ENCODE measurements around the gene PCLO.
"Not testable (repeated sequence)": the region's sequence is repeated elsewhere in the genome, so short reads cannot be mapped to it uniquely, and the experiment has no call there.

The PCLO gene

DNA sequence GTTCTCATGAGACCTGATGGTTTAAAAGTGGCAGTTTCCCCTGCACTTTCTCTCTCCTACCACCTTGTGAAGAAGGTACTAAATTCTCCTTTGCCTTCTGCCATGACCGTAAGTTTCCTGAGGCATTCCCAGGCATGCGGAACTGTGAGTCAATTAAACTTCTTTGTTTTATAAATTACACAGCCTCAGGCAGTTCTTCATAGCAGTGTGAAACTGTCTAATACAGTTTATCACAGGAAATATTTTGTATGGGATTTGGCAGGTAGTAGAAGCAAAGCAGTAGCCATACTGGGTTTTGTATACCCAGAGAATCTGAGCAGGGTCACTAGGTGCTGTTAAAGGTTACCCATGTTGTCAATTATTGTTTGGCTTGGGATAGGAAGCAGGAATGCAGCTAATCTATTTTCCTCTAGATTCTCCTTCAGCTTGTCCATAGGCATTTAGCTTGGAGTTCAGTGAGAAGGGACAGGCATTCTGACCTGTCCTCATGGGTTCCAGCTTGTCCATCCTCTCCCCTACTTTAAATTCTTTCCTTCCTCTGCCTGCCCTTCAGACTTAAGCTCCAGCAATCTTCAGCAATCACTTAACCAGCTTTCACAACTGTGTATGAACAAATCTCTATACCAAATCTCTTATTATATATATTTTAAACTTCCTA, 186.7 kb downstream of the PCLO start:
- DNase-seq (ENCODE audit: insufficient read length, low spot score) (no peak), FAIRE-seq (no peak)

GRCh38 chr7:82972135-82972534, 190.5 kb downstream of the PCLO start:
- DNase-seq (ENCODE audit: insufficient read length, low spot score) = no peak
- FAIRE-seq = no peak

DNA sequence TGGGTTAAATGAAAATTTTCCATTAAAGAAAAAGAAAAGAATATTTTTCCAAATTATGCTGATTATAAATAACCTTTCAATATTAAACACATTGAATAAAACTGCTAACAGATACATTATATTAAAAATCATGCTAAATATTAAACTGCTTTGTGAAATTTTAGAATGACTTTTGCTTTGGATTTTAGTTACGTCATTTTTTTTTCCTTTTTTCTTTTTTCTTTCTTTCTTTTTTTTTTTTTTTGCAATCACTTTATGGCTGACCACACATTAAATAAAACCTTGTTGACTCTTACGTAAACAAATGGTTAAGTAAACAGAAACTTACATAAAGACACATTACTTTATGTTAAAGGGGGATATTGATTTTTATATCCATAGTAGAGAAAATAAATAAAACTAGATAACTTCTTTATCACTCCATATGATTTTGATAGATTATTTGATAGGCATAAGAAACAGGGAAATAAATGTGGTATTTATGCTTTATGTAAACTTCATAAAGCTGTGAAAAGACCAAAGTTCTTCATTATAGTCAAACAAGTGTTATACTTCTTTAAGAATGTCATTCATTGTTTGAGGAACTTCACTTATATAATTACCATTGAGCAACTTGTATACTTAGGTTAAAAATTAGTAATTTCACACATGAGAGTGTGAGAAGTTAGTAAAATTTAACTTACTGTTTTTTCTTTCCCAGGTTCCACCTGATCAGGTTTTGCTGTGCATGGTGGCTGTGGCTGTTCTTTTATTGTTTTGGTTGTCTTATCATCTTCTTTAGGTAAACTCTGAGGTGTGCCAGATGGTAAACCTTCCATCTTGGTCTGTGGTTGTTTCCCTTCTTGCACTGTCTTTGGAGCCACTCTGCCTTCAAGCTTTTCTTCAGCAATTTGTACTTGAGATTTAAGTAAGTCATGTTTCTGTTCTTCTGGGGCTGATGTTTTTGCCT, 197.3 kb downstream of the PCLO start:
- DNase-seq (ENCODE audit: insufficient read length, low spot score) (no peak), FAIRE-seq (no peak)

DNA sequence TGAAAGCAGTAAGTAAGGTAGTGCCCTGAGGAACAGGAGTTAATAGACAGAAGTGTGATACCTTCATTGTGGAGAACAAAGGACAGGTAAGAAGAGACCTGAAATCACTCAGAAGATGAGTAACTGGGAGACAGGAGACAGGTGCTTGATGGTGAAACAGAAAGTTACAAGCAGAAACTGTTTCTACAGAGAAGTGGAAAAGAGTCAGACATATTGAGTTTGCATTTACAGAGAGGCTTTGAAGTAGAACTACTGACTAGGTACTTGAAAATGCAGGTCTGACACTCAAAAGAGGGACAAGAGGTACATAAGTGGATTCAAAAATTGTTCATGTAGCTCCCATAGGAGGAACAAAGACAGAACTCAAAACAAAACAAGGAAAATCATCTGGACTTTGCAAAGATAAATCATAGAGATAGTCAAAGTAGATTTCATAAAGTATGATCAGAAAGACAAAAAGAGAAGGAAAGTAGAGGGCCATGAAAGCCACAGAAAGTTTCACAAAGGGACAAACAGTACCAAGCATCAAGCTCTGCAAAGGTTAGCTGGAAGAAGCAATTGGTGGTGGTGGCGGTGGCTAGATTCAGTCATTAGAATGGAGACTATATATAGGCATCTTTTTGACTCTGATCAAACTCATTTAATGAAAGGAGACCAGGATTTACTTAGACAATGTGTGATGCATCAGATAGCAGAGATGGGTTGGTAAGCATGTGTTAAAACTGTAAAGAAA, 198.4 kb downstream of the PCLO start:
- DNase-seq (ENCODE audit: insufficient read length, low spot score) (no peak), FAIRE-seq (no peak)

GRCh38 chr7:82961240-82961639, 201.4 kb downstream of the PCLO start:
- FAIRE-seq = no peak

GRCh38 chr7:82959528-82959927, 203.2 kb downstream of the PCLO start:
- no peak for FAIRE-seq
- DNase-seq (ENCODE audit: insufficient read length, low spot score) = no peak

More at GRCh38 chr7:82961240-82961639, 201.4 kb downstream of the PCLO start:
- no peak for DNase-seq (ENCODE audit: insufficient read length, low spot score)

DNA sequence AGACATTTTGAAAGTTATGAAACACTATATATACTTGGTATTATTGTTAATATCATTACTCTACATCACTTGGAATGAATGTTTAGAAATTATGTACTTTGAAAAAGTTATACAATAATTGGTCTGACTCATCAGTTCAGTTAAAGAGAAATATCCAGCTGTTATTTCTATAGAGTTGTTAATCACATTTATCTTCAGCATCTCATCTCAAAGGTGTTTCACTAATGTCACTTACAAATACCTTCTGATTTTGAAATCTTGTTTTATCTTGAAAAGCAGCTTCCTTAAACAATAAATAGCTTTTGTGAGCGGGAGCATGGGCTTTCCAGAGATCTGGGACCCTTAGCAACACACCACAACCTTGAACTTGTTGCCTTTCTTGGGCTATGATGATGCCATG, 205.2 kb downstream of the PCLO start:
- DNase-seq (ENCODE audit: insufficient read length, low spot score) (no peak), FAIRE-seq (no peak)

- DNase-seq (ENCODE audit: insufficient read length, low spot score) (no peak), FAIRE-seq (no peak)
Observed at GRCh38 chr7:82953324-82954027, 209.2 kb downstream of the PCLO start.

- FAIRE-seq (no peak), DNase-seq (ENCODE audit: insufficient read length, low spot score) (no peak)
Observed at GRCh38 chr7:82950436-82950835, 212.2 kb downstream of the PCLO start.

DNA sequence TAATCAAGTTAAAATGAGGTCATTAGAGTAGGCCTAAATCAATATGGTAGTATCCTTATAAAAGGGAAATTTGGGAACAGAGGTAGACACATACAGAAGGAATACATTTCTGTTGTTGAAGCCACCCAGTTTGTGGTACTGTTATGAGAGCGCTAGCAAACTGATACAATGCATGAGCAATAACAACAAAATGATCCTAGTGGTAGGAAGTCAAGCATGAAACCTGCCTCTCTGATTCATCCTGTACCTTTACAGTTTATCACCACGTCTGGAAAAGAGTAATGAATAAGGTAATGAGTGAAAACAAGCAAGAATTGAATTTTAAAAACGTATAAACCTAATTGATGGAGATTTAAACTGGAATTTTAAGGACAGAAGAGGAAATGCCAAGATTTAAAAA, 217.2 kb downstream of the PCLO start:
- DNase-seq (ENCODE audit: insufficient read length, low spot score) (no peak), FAIRE-seq (no peak)

DNA sequence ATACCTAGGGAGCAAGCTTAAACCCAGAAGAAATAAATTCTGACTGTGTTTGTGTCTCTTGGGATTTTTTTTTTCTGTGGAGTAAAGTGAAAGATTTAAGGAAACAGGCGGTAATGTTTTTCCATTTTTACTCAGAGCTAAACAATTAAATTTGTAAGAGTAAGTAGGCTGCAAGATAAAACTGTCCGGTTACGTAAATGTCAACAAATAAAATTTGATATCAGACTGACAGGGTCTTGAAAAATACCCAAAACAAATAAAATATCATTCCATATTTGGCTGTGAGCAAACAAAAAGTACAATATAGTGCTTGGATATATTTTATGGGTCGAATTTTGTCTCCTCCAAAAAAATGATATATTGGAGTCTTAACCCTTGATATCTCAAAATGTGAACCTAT, 217.6 kb downstream of the PCLO start:
- no peak for FAIRE-seq
- DNase-seq (ENCODE audit: insufficient read length, low spot score) = no peak

- FAIRE-seq = no peak
Observed at GRCh38 chr7:82932516-82932915, 230.2 kb downstream of the PCLO start.

DNA sequence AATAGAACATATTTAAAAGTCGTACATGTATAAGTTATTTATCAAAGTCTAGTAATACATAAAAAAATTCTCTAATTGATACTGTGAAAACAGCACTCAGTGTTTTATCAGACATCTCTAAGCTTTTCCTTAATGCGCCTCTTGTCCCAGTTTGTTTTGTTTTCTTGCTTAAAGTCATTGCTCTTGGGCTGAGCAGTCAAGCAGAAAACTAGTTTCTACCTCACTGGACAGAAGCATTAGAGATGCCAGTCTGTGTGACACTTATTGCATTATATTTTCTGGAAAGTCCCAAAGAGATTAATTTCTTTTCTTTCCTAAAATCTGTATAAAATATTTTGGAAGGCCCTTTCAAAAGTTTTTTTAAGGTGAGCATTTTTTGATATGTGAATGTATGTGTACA, 236.2 kb downstream of the PCLO start:
- no peak for FAIRE-seq

More at GRCh38 chr7:82932516-82932915, 230.2 kb downstream of the PCLO start:
- no peak for DNase-seq (ENCODE audit: insufficient read length, low spot score)

GRCh38 chr7:82925331-82925730, 237.4 kb downstream of the PCLO start:
- FAIRE-seq (no peak), DNase-seq (ENCODE audit: insufficient read length, low spot score) (no peak)

More for the DNA sequence above, 236.2 kb downstream of the PCLO start:
- DNase-seq (ENCODE audit: insufficient read length, low spot score) = no peak

DNA sequence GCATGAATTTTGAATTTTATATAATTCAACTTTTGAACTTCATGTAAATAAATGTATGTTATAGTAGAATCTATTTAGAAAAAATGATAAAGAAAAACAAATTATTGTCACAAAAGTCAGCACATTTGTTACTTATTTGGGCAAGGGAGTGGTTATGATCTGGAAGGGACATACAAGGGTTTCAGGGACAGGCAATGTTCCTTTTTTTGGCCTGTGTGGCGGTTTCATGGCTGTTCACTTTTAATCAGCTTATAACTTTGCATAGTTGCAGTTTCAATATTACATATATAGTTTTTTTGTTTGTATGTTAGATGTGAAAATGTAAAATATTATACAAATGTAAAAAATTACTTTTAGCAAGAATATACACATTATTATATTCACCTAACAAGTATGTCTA, 256.2 kb downstream of the PCLO start:
- DNase-seq (ENCODE audit: insufficient read length, low spot score) = no peak
- no peak for FAIRE-seq

DNA sequence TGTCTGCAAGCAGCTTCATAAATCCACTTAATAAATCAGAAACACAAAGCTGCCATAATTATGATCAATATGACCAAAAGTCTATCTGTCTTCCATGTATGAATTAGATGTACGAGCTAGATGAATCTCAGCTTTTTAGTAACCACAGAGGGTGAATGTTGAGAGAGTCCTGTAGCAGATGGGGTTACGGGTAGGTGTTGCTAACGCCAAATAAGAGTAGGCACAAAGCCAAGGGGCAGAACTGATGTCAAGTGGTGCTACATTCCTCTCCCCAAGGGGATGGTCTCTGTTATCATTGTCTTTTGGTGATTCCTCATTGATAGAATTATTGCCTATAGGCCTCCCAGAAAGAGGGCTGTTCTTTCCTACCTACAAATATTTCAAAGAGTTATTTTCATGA, 257.8 kb downstream of the PCLO start:
- DNase-seq (ENCODE audit: insufficient read length, low spot score) (no peak), FAIRE-seq (no peak)

GRCh38 chr7:82901098-82901497, 261.6 kb downstream of the PCLO start:
- not testable (repeated sequence) for FAIRE-seq; DNase-seq (ENCODE audit: insufficient read length, low spot score)

- no peak for FAIRE-seq
- DNase-seq (ENCODE audit: insufficient read length, low spot score) = no peak
Observed at GRCh38 chr7:82897500-82897899, 265.2 kb downstream of the PCLO start.

DNA sequence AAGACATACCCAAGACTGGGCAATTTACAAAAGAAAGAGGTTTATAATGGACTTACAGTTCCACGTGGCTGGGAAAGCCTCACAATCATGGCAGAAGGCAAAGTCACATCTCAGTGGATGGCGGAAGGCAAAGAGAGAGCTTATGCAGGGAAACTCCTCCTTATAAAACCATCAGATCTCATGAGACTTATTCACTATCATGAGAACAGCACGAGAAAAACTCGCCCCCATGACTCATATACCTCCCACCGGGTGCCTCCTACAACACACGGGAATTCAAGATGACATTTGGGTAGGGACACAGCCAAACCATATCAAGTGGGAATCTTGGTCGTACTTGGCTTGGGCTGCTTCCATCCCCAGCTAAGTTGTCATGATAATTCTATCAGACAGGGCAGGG, 268.3 kb downstream of the PCLO start:
- not testable (repeated sequence) for FAIRE-seq

DNA sequence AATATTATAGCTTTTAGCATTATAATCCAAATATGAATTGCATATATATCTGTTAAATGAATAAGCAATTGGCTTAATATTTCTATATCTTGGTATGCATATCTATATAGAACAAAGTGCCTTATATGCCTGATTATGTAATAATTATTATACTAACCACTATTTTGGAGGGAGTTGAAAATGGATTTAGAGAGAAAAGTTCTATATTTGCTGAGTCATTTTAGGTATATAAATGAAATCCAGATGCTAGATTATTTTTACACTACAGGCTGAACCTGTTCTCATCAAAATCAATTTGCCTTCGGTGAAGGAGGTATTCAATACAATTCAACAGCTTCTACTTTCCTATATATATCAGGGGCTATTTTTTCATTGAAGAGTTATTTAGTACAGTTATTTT, 276.4 kb downstream of the PCLO start:
- no peak for FAIRE-seq
- DNase-seq (ENCODE audit: insufficient read length, low spot score) = no peak

More for the DNA sequence above, 268.3 kb downstream of the PCLO start:
- DNase-seq (ENCODE audit: insufficient read length, low spot score) = not testable (repeated sequence)

DNA sequence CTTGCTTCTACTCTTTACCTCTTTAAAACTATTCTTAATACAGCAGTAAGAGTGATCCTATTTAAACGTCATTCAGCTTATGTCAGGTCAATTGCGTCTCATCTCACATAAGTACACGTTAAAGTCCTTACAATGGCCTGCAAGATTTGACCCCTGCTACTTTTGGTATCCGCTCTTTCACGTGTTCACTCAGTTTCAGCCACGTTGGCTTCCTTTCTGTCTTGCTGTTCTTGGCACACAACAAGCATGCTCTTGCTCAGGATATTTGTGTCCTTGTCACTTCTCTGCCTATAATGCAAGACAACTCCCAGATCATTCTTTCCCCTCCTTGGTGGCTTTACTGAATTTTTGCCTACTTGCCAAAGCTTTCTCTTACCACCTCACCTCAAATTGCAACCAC, 296.8 kb downstream of the PCLO start:
- no peak for DNase-seq (ENCODE audit: insufficient read length, low spot score)
- no peak for FAIRE-seq
